ENCODE results near the gene OPN1SW.

The OPN1SW gene

DNA sequence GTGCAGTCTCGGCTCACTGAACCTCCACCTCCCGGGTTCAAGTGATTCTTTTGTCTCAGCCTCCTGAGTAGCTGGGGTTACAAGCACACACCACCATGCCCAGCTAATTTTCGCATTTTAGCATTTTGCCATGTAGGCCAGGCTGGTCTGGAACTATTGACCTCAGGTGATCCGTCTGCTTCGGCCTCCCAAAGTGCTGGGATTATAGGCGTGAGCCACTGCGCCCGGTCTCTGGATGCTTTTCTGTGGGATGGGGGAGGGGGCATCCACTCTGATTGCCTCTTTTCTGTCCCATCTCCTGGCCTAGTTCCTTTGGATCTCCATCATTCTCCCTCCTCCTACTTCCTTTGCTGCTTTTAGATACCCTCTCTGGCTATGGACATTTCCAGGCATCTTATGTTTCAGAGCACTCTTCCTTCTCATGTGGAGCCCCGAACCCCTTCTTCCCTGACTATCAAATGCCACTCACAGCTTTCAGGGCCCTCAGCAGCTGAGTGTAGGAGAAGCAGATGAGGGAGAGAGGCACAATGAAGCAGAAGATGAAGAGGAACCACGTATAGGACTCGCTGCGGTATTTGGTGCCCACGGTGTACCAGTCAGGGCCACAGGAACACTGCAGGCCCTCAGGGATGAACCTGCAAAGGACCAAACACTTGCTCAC is 1.4 kb downstream of the OPN1SW start:
- TF ChIP-seq, protein P1, sequence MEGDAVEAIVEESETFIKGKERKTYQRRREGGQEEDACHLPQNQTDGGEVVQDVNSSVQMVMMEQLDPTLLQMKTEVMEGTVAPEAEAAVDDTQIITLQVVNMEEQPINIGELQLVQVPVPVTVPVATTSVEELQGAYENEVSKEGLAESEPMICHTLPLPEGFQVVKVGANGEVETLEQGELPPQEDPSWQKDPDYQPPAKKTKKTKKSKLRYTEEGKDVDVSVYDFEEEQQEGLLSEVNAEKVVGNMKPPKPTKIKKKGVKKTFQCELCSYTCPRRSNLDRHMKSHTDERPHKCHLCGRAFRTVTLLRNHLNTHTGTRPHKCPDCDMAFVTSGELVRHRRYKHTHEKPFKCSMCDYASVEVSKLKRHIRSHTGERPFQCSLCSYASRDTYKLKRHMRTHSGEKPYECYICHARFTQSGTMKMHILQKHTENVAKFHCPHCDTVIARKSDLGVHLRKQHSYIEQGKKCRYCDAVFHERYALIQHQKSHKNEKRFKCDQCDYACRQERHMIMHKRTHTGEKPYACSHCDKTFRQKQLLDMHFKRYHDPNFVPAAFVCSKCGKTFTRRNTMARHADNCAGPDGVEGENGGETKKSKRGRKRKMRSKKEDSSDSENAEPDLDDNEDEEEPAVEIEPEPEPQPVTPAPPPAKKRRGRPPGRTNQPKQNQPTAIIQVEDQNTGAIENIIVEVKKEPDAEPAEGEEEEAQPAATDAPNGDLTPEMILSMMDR (IDR thresholded peaks at IDR 0.05), result no peak

DNA sequence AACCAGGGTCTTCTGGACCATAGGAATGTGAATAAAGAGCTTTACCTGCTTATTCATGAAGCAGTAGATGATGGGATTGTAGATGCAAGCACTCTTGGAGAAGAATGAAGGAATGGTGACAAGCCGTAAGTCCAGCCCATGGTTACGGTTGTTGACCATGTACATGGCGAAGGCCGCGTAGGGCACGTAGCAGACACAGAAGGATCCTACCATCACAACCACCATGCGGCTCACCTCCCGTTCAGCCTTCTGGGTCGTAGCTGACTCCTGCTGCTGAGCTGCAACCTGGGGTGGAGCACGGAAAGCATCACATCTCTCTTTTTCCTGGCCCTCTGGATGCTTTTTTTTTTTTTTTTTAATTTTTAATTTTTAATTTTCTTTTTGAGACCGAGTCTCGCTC is 2.0 kb downstream of the OPN1SW start:
- TF ChIP-seq, protein P1 (IDR thresholded peaks at IDR 0.05), result no peak

DNA sequence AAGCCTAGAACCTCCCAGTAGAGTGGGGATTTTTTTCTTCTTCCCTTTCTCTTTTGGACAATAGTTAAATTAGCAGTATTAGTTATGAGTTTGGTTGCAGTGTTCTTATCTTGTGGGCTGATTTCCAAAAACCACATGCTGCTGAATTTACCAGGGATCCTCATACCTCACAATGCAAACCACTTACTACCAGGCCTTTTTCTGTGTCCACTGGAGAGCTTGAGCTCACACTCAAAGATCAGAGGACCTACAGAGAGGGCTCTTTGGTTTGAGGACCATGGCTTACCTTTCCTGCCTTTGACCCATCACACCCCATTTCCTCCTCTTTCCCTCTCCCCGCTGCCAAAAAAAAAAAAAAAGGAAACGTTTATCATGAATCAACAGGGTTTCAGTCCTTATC is 5.4 kb downstream of the OPN1SW start:
- TF ChIP-seq, protein P1 (IDR thresholded peaks at IDR 0.05), result no peak

DNA sequence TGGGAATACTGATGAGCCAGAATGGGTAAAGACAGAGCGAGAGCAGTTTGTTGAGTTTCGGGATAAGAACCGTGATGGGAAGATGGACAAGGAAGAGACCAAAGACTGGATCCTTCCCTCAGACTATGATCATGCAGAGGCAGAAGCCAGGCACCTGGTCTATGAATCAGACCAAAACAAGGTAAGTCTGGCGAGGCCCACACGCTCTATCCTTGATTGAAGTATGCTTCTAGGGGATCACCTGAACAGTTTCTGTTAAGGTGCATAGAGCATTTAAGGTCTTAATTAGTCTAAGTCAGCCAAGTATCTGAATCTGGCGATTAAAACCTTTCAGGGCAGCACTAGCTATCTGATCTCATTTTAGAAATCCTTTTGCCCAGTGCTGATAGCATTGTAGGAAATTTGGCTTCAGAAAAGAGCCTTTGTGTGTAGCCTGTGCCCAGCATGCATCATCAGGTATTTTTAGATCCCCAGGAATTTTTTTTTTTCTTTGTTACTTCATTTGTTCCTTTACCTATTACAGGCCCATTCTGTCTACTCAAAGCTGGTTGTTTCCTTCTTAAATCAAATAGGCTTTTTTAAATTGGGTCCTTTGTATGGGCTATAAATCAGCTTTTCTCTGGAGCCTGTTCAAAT is 8.0 kb downstream of the OPN1SW start:
- TF ChIP-seq, protein P1 (IDR thresholded peaks at IDR 0.05), result no peak

DNA sequence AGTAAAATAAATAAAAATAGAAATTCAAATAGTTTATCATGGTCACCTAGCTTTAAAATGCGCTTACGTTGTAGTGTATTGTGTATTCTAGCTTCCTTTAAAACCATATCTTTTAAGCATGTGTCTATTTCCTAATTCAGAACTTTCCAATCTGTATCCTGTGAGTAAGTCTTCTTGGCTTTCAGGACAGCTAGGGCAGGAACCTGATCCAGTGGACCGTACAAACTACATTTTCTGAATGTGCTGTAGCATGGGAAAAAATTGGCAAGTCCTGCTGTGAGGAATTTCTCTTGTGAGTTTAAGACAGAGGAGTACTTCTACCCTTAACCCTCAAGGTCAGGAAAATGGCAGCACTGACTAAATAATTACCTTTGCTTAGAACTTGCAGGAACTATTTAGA is 12.1 kb downstream of the OPN1SW start:
- TF ChIP-seq, protein P1 (IDR thresholded peaks at IDR 0.05), result no peak

DNA sequence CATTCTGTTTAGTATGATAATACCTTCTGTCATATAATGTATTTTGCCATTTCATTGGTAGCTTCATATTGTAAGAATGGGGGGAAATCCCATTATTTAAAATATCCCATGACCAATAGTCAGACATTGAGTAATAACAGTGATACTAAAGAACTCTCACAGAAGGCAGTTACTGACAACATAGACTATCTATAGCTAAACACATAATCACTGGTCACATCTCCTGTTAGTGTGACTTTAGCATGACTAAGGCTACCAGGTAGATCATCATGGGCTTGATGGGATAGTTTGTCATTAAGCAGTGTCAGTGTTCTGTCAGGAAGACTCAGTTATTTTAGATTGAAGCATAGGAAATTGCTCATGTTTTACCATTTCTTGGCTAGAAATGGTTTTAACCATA is 16.4 kb downstream of the OPN1SW start:
- TF ChIP-seq, protein P1 (IDR thresholded peaks at IDR 0.05), result no peak

DNA sequence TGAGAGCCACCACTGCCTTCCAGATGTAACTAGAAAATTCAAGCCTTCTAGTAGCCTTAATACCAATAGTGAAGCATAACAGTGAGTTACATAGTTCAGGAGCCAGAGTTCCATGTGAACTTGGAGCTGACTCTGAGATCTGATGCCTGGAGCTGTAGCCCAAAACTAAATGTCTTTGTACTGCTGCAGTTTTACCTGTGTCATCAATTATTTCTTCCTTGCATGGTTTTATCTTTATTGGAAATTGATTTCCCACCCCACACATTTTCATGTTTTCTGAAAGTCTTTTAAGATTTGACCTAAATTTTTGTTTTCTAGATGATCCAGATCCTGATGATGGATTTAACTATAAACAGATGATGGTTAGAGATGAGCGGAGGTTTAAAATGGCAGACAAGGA is 17.0 kb downstream of the OPN1SW start:
- TF ChIP-seq, protein P1 (IDR thresholded peaks at IDR 0.05), result no peak
